ENCODE measurements around the gene MKS1. TPM values are rescaled to one million over a fixed set of nuclear protein-coding genes. Genes with fewer than 3 reads are reported as not detected.

Gene MKS1
- total and polyA plus RNA-seq, 10 of the 15 experiments (the other 5 are each of a cell fraction or from before 2014, with no cell fraction given) = 5.7 to 21.4 (median 13.9) TPM

- TF ChIP-seq SMC3 (IDR thresholded peaks at IDR 0.05; ENCODE audit: borderline replicate concordance, low read length) = peak; percentile 66
Measured at GRCh38 chr17:58200024-58200633, 18.9 kb downstream of the MKS1 start (continued).

- no TSS peak for BruUV-seq (replicated peaks)
- Histone ChIP-seq H3K9ac (ENCODE audit: control insufficient read depth, insufficient read depth, low read length) (no peak overlapping the region), H3K4me2 (ENCODE audit: control insufficient read depth, insufficient read depth) (no peak overlapping the region), H3K36me3 (ENCODE audit: control insufficient read depth in 2 of 2, insufficient read depth in 2 of 2, low read length in 1 of 2) (no peaks in the 10 kb centered on the region), H3K9me3 (replicated peaks; ENCODE audit: control insufficient read depth, insufficient read depth, low read length) (no peaks in the 10 kb centered on the region), H4K20me1 (ENCODE audit: control insufficient read depth, insufficient read depth) (no peaks in the 10 kb centered on the region), H3K79me2 (ENCODE audit: control insufficient read depth, insufficient read depth, low read length) (no peaks in the 10 kb centered on the region), H2AFZ (ENCODE audit: control insufficient read depth, low read depth, low read length) (no peak overlapping the region), H3K4me1 (ENCODE audit: control insufficient read depth, insufficient read depth, low read length) (peaks cover 3% of the 10 kb centered on the region), H3K27me3 (replicated peaks in 1 of 2; ENCODE audit: control insufficient read depth in 2 of 2, insufficient read depth in 2 of 2, low read length in 1 of 2) (peaks cover 0 to 4% of the 10 kb centered on the region in 2 experiments; a peak in 2 of 4 replicates), H3K4me3 (no peak overlapping the region), H3K27ac (ENCODE audit: control insufficient read depth, insufficient read depth) (no peak overlapping the region)
- ChIA-PET CTCF (no interaction called here), RAD21 (ENCODE audit: unreplicated experiment) (no interaction called here), POLR2A (interaction anchor here (0.6 kb wide), 1 partner anchor 154 kb away, joined by 7 read pairs; no protein-coding TSS in a partner anchor), SMC1A (ENCODE audit: uncharacterized antibody, unreplicated experiment) (no interaction called here)
- TF ChIP-seq SIN3A (IDR thresholded peaks at IDR 0.05; ENCODE audit: low read depth, low read length) (no peak), E4F1 (IDR thresholded peaks at IDR 0.05; ENCODE audit: borderline replicate concordance, partially characterized antibody) (no peak), ZNF207 (IDR thresholded peaks at IDR 0.05; ENCODE audit: borderline replicate concordance) (no peak), ZNF24 (IDR thresholded peaks at IDR 0.05) (no peak), PRDM15 (CRISPR knock-in tag; IDR thresholded peaks at IDR 0.05) (no peak), PAX5 (IDR thresholded peaks at IDR 0.05; ENCODE audit: borderline replicate concordance, low read depth, low read length) (no peak), RELA (IDR thresholded peaks at IDR 0.05; ENCODE audit: borderline replicate concordance, partially characterized antibody) (no peak)
- FAIRE-seq (no peak), ATAC-seq (no peak), DNase-seq (ENCODE audit: low read depth, low spot score) (no peak)
- 60% methylated on average over 7 of the region's 7 CpGs for WGBS (ENCODE audit: insufficient coverage, insufficient replicate concordance, low lambda C conversion rate, missing lambda C conversion rate)
- in situ Hi-C loops (cut with MboI) = no loop called here
- intact Hi-C loops (cut with micrococcal nuclease; ENCODE audit: unreplicated experiment) = no loop called here
Measured at GRCh38 chr17:58196610-58197009, 22.4 kb downstream of the MKS1 start.

All from GM12878 (cell line).